D341Med (cell line): ENCODE data around the gene PFAS.
"Not testable (repeated sequence)": the region's sequence is repeated elsewhere in the genome, so short reads cannot be mapped to it uniquely, and the experiment has no call there.

Source experiments
- DNase-seq: peaks from one replicate; pipeline ENCODE4 v3.0.0; 2012; ENCODE audit warnings: low spot score

Gene PFAS

GRCh38 chr17:8225813-8226535 is 23.1 kb upstream of the PFAS start:
- no peak for DNase-seq

GRCh38 chr17:8226536-8227237 is 22.4 kb upstream of the PFAS start:
- DNase-seq: peak; percentile 62

- no peak for DNase-seq
Measured at GRCh38 chr17:8227238-8227581, 21.9 kb upstream of the PFAS start.

GRCh38 chr17:8231701-8232100 is 17.4 kb upstream of the PFAS start:
- DNase-seq: no peak

GRCh38 chr17:8234361-8235270 is 14.5 kb upstream of the PFAS start:
- no peak for DNase-seq

- no peak for DNase-seq
Measured at GRCh38 chr17:8235676-8236075, 13.4 kb upstream of the PFAS start.

- no peak for DNase-seq
Measured at GRCh38 chr17:8237175-8237574, 11.9 kb upstream of the PFAS start.

- no peak for DNase-seq
Measured at GRCh38 chr17:8237886-8238285, 11.2 kb upstream of the PFAS start.

GRCh38 chr17:8243827-8244226 is 5.3 kb upstream of the PFAS start:
- DNase-seq: no peak

GRCh38 chr17:8244768-8245167 is 4.3 kb upstream of the PFAS start:
- DNase-seq: no peak

- no peak for DNase-seq
Measured at GRCh38 chr17:8249621-8250500, 772 bp downstream of the PFAS start.

- not testable (repeated sequence) for DNase-seq
Measured at GRCh38 chr17:8251411-8251810, 2.3 kb downstream of the PFAS start.

GRCh38 chr17:8253801-8254200 is 4.7 kb downstream of the PFAS start:
- DNase-seq: no peak

GRCh38 chr17:8254881-8255280 is 5.8 kb downstream of the PFAS start:
- DNase-seq: no peak

- DNase-seq: no peak
Measured at GRCh38 chr17:8255499-8255898, 6.4 kb downstream of the PFAS start.

GRCh38 chr17:8256291-8256690 is 7.2 kb downstream of the PFAS start:
- DNase-seq: no peak

- DNase-seq: no peak
Measured at GRCh38 chr17:8256691-8257090, 7.6 kb downstream of the PFAS start.

GRCh38 chr17:8257801-8258200 is 8.7 kb downstream of the PFAS start:
- DNase-seq: no peak

GRCh38 chr17:8264320-8264719 is 15.2 kb downstream of the PFAS start:
- DNase-seq: no peak

- DNase-seq: no peak
Measured at GRCh38 chr17:8264836-8265542, 15.9 kb downstream of the PFAS start.
